Measurements from ENCODE around the gene LRRK1.

DNA sequence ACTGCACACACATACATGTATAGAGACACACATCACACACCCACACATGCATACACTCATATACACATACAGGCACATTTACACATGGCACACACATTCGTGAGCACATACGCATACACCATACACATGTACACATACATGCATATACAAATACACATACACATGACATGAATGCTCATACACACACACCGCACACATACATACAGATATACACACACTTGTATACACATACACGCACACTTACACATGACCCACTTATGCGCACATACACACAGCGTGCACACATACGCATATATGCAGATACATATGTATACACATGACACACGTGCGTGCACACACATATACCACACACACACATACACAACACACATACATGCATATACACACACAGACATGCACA is 162.7 kb downstream of the LRRK1 start:
- TF ChIP-seq EZH2phosphoT487 (IDR thresholded peaks at IDR 0.05; ENCODE audit: insufficient read depth, low read depth), result no peak
- TF ChIP-seq EZH2 (IDR thresholded peaks at IDR 0.05; ENCODE audit: insufficient read depth, poor library complexity, severe bottlenecking), result no peak
